Measurements from ENCODE around the gene S1PR3. TPM values are rescaled to one million over a fixed set of nuclear protein-coding genes. Genes with fewer than 3 reads are reported as not detected.

The S1PR3 gene
- total RNA-seq, 2 donors from 2014 or later, result 8.2 to 16.3 TPM

DNA sequence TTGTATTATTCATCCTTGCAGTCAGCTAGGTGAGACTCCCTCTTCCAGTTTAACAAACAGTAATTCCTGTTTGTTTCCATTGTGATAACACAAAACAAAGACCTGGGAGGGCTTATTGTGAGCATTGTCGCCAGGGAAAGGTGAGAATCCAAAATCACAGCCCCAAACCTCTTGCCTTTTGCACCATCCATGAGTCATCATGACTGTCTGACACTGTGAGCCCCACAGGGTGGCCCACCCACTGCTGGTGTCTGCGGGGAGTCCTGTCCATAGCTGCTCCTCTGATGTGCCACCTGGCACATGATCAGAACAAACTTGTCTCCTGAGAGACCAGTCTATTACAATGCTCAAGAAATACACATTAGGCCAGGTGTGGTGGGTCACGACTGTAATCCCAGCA lies 33.7 kb upstream of the S1PR3 start:
- no peak overlapping the region for H3K27ac ChIP-seq
- no peak overlapping the region for H3K4me3 ChIP-seq
- intact Hi-C loops (cut with DNase I), result no loop called here
- H3K9me3 ChIP-seq, result no peaks in the 10 kb centered on the region
- no peaks in the 10 kb centered on the region for H3K36me3 ChIP-seq
- H3K4me1 ChIP-seq (replicated peaks), result no peaks in the 10 kb centered on the region
- no peaks in the 10 kb centered on the region for H3K27me3 ChIP-seq (replicated peaks; ENCODE audit: insufficient read depth)
- TF ChIP-seq POLR2AphosphoS5 (IDR thresholded peaks at IDR 0.05), result no peak
- TF ChIP-seq, protein P1, sequence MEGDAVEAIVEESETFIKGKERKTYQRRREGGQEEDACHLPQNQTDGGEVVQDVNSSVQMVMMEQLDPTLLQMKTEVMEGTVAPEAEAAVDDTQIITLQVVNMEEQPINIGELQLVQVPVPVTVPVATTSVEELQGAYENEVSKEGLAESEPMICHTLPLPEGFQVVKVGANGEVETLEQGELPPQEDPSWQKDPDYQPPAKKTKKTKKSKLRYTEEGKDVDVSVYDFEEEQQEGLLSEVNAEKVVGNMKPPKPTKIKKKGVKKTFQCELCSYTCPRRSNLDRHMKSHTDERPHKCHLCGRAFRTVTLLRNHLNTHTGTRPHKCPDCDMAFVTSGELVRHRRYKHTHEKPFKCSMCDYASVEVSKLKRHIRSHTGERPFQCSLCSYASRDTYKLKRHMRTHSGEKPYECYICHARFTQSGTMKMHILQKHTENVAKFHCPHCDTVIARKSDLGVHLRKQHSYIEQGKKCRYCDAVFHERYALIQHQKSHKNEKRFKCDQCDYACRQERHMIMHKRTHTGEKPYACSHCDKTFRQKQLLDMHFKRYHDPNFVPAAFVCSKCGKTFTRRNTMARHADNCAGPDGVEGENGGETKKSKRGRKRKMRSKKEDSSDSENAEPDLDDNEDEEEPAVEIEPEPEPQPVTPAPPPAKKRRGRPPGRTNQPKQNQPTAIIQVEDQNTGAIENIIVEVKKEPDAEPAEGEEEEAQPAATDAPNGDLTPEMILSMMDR (IDR thresholded peaks at IDR 0.05), result no peak
- DNase-seq (ENCODE audit: low spot score), result no peak
- WGBS, result 77% methylated on average over 3 of the region's 3 CpGs

DNA sequence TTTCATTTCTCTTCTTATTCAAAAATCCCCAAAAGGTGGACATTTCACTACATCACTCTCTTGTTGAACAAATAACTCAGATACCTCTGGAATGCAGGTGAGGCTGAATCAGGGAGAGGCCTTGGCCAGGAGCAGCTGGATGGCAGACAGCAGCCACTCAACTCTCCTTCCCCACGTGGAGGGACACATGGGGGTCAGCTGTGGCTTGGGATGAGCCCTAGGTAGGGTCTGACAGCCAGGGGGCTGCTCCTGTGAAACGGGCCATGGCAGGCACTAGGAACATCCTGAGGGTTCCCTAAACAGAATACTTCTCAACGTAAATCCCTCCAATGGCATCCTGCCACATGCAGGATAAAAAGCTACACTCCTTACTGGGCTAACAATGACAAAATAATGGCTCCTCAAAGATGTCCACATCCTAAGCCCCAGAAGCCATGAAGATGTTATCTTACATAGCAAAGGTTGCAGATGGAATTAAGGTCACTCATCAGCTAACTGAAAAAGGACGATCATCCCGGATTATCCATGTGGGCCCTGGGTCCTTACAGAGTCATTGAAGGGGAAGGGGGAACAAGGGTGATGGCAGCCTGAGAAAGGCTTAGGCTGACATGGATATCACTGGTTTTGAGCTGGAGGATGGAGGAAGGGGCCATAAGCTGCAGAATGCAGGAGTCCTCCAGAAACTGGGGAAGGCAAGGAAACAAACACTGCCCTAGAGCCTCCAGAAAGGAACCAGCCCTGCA lies 31.4 kb upstream of the S1PR3 start:
- 85% methylated on average over 5 of the region's 5 CpGs for WGBS
- intact Hi-C loops (cut with DNase I), result no loop called here
- TF ChIP-seq POLR2A (IDR thresholded peaks at IDR 0.05), result no peak
- Histone ChIP-seq H3K4me3 (no peak overlapping the region), H3K36me3 (no peaks in the 10 kb centered on the region), H3K27me3 (replicated peaks; ENCODE audit: insufficient read depth) (no peaks in the 10 kb centered on the region), H3K4me1 (replicated peaks) (no peaks in the 10 kb centered on the region), H3K9me3 (no peaks in the 10 kb centered on the region), H3K27ac (no peak overlapping the region)
- no peak for DNase-seq (ENCODE audit: low spot score)

DNA sequence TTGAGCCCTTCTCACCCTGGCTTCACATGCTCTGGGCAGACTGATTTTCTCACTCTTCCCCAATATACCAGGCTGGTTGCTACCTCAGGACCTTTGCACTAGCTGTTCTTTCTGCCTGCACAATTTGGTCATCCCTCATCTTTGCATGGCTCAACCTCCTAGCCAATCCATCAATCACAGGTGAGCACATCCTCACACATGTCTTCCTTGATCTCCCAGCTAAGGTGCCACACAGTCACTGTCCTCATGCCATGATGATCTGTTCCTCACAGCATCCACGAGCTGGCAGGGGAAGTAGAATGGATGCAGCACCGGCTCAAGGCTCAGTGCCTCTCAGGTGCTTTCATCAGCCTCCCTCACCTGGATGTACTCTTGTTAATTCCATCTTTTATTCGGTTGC lies 30.6 kb upstream of the S1PR3 start:
- TF ChIP-seq, protein P1 (IDR thresholded peaks at IDR 0.05), result no peak
- no peak for TF ChIP-seq POLR2A (IDR thresholded peaks at IDR 0.05)

DNA sequence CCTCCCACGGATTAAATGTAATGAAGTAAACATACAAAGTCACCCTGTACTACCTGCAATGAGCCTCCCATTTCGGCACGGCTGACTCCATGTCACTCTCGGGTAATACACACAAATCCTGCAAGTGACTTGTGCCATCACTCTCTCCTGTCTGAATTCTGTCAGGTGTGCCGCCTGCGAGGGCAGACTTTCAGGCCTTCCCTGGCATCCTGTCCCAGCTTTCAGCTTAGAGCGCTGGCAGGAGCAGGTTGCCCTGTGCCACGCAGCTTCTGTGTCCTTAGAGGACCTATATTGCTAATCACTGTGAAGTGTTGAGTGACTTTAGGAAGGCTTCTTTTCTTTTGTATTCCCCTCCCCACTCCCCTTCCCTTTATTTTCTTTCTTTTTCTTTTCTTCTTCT lies 25.8 kb upstream of the S1PR3 start:
- Histone ChIP-seq H3K36me3 (no peaks in the 10 kb centered on the region), H3K4me3 (no peak overlapping the region), H3K27me3 (replicated peaks; ENCODE audit: insufficient read depth) (no peaks in the 10 kb centered on the region), H3K27ac (no peak overlapping the region), H3K9me3 (no peaks in the 10 kb centered on the region), H3K4me1 (replicated peaks) (no peaks in the 10 kb centered on the region)
- WGBS, result 92% methylated on average over 8 of the region's 8 CpGs
- intact Hi-C loops (cut with DNase I), result no loop called here
- DNase-seq (ENCODE audit: low spot score), result no peak
- no peak for TF ChIP-seq POLR2A (IDR thresholded peaks at IDR 0.05)

More for the DNA sequence above, 30.6 kb upstream of the S1PR3 start:
- Histone ChIP-seq H3K36me3 (no peaks in the 10 kb centered on the region), H3K4me1 (replicated peaks) (no peaks in the 10 kb centered on the region), H3K4me3 (no peak overlapping the region), H3K27ac (no peak overlapping the region), H3K27me3 (replicated peaks; ENCODE audit: insufficient read depth) (no peaks in the 10 kb centered on the region), H3K9me3 (no peaks in the 10 kb centered on the region)
- WGBS, result 91% methylated on average over 3 of the region's 3 CpGs
- DNase-seq (ENCODE audit: low spot score), result no peak
- intact Hi-C loops (cut with DNase I), result no loop called here

DNA sequence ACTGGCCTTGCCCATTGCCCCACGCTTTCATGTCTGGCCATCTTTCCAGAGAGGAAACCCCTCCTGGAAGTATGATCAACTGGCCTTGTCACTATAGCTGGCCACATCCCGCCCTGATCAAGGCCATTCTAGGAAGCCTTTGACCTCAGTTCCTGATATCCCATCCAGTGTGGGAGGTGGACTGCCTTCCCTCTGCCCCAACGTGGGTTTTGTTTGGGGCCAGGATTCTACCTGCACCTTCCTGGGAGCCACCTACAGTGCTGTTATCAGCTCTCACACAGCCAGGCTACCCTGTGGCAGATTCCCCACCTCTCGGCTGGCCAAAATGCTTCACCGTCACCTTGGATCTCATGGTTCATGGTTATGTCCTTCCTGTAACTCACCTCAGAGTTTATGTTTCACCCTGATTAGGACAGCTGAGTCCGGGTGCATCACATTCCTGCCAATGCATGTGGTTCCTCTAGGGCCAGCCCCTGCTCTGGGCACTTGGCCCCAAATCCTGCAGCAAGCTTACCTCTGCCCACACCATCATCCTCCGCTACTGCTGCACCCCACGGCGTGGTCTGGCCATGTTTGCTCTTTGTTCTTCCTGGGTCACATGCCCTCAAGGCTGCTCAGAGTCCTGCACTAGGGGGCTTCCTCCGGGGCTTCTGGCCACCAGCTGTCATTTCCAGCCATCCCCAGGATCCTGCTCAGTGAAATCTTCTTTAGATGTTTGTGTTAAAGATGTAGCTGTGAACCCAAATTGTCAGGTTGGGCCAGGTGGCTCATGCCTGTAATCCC lies 24.2 kb upstream of the S1PR3 start:
- Histone ChIP-seq H3K36me3 (no peaks in the 10 kb centered on the region), H3K4me3 (no peak overlapping the region), H3K4me1 (replicated peaks) (no peaks in the 10 kb centered on the region), H3K9me3 (no peaks in the 10 kb centered on the region), H3K27ac (no peak overlapping the region), H3K27me3 (replicated peaks; ENCODE audit: insufficient read depth) (no peaks in the 10 kb centered on the region)
- intact Hi-C loops (cut with DNase I), result no loop called here
- 91% methylated on average over 8 of the region's 10 CpGs for WGBS
- DNase-seq (ENCODE audit: low spot score), result no peak
- TF ChIP-seq, protein P1 (IDR thresholded peaks at IDR 0.05), result no peak
- TF ChIP-seq POLR2AphosphoS5 (IDR thresholded peaks at IDR 0.05) (no peak), POLR2A (IDR thresholded peaks at IDR 0.05) (no peak)

Measured in prostate gland (tissue), 2 donors.